ENCODE data around the gene OSGIN1.

OSGIN1 gene

GRCh38 chr16:83977056-83977815 lies 24.2 kb downstream of the OSGIN1 start:
- no peak overlapping the region for H3K27ac Mint-ChIP-seq
- peaks cover 2% of the 10 kb centered on the region for H3K27me3 Mint-ChIP-seq
- DNase-seq (no peak), ATAC-seq (no peak)
- H3K4me1 Mint-ChIP-seq, result no peaks in the 10 kb centered on the region
- H3K4me3 Mint-ChIP-seq, result no peak overlapping the region
- H3K36me3 Mint-ChIP-seq (ENCODE audit: low read depth), result no peaks in the 10 kb centered on the region
- peaks cover 5% of the 10 kb centered on the region for H3K9me3 Mint-ChIP-seq

DNA sequence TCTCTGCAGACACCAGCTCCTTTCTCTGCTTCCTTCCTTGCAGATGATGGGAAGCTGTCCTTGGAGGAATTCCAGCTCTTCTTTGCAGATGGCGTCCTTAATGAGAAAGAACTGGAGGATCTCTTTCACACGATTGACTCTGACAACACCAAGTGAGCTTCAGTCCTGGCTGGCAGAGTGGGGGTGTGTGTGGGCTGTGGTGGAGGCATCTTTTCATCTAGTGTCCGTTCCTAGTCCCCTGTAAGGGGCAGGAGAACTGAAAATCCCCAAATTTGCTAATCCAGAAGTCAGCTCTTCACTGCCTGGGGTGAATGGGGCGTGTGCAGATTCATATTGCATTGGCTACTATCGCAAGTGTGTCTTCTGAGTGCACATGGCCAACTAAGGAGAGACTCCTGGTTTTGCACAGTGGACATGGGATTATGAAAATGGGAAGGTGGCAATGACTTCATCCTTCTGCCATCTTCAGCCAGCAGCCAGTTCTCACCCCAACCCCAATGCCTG lies 25.4 kb downstream of the OSGIN1 start:
- Mint-ChIP-seq H3K4me3 (no peak overlapping the region), H3K27me3 (peaks cover 2% of the 10 kb centered on the region), H3K9me3 (peaks cover 5% of the 10 kb centered on the region), H3K36me3 (ENCODE audit: low read depth) (no peaks in the 10 kb centered on the region), H3K4me1 (no peaks in the 10 kb centered on the region), H3K27ac (no peak overlapping the region)
- ATAC-seq, result no peak
- DNase-seq, result no peak

- H3K4me1 Mint-ChIP-seq, result no peaks in the 10 kb centered on the region
- H3K36me3 Mint-ChIP-seq (ENCODE audit: low read depth), result no peaks in the 10 kb centered on the region
- ATAC-seq, result no peak
- peaks cover 5% of the 10 kb centered on the region for H3K9me3 Mint-ChIP-seq
- DNase-seq, result no peak
- no peak overlapping the region for H3K27ac Mint-ChIP-seq
- no peak overlapping the region for H3K4me3 Mint-ChIP-seq
- peaks cover 2% of the 10 kb centered on the region for H3K27me3 Mint-ChIP-seq
Observed at GRCh38 chr16:83979441-83979840, 26.4 kb downstream of the OSGIN1 start.

- no peaks in the 10 kb centered on the region for H3K27me3 Mint-ChIP-seq
- no peak overlapping the region for H3K27ac Mint-ChIP-seq
- no peaks in the 10 kb centered on the region for H3K36me3 Mint-ChIP-seq (ENCODE audit: low read depth)
- ATAC-seq (peak; percentile 20), DNase-seq (no peak)
- peaks cover 5% of the 10 kb centered on the region for H3K9me3 Mint-ChIP-seq
- H3K4me1 Mint-ChIP-seq, result no peaks in the 10 kb centered on the region
- H3K4me3 Mint-ChIP-seq, result no peak overlapping the region
Observed at GRCh38 chr16:83980794-83981193, 27.8 kb downstream of the OSGIN1 start.

- Mint-ChIP-seq H3K4me3 (no peak overlapping the region), H3K27ac (no peak overlapping the region), H3K4me1 (no peaks in the 10 kb centered on the region), H3K27me3 (peaks cover 4% of the 10 kb centered on the region), H3K9me3 (peaks cover 5% of the 10 kb centered on the region), H3K36me3 (ENCODE audit: low read depth) (no peaks in the 10 kb centered on the region)
- DNase-seq (no peak), ATAC-seq (no peak)
Observed at GRCh38 chr16:83981799-83982198, 28.8 kb downstream of the OSGIN1 start.

GRCh38 chr16:83983491-83983890 lies 30.5 kb downstream of the OSGIN1 start:
- Mint-ChIP-seq H3K36me3 (ENCODE audit: low read depth) (no peaks in the 10 kb centered on the region), H3K9me3 (peaks cover 5% of the 10 kb centered on the region)

GRCh38 chr16:83989300-83989699 lies 36.3 kb downstream of the OSGIN1 start:
- Mint-ChIP-seq H3K27me3 (peaks cover 33% of the 10 kb centered on the region), H3K4me3 (no peak overlapping the region), H3K4me1 (no peaks in the 10 kb centered on the region)

More at GRCh38 chr16:83983491-83983890, 30.5 kb downstream of the OSGIN1 start:
- no peak overlapping the region for H3K27ac Mint-ChIP-seq
- H3K4me1 Mint-ChIP-seq, result no peaks in the 10 kb centered on the region
- ATAC-seq, result no peak
- H3K27me3 Mint-ChIP-seq, result peaks cover 5% of the 10 kb centered on the region
- no peak overlapping the region for H3K4me3 Mint-ChIP-seq
- no peak for DNase-seq

GRCh38 chr16:83990492-83990891 lies 37.5 kb downstream of the OSGIN1 start:
- ATAC-seq (no peak), DNase-seq (no peak)
- Mint-ChIP-seq H3K9me3 (no peaks in the 10 kb centered on the region), H3K27ac (no peak overlapping the region), H3K36me3 (ENCODE audit: low read depth) (no peaks in the 10 kb centered on the region), H3K27me3 (peaks cover 41% of the 10 kb centered on the region), H3K4me1 (no peaks in the 10 kb centered on the region), H3K4me3 (no peak overlapping the region)

More at GRCh38 chr16:83989300-83989699, 36.3 kb downstream of the OSGIN1 start:
- DNase-seq, result no peak
- no peak overlapping the region for H3K27ac Mint-ChIP-seq
- ATAC-seq, result no peak
- no peaks in the 10 kb centered on the region for H3K36me3 Mint-ChIP-seq (ENCODE audit: low read depth)
- no peaks in the 10 kb centered on the region for H3K9me3 Mint-ChIP-seq

- H3K27ac Mint-ChIP-seq, result no peak overlapping the region
- ATAC-seq, result no peak
- no peak for DNase-seq
- no peak overlapping the region for H3K4me3 Mint-ChIP-seq
- peaks cover 45% of the 10 kb centered on the region for H3K27me3 Mint-ChIP-seq
- H3K9me3 Mint-ChIP-seq, result no peaks in the 10 kb centered on the region
- no peaks in the 10 kb centered on the region for H3K36me3 Mint-ChIP-seq (ENCODE audit: low read depth)
- H3K4me1 Mint-ChIP-seq, result no peaks in the 10 kb centered on the region
Observed at GRCh38 chr16:83992624-83993023, 39.6 kb downstream of the OSGIN1 start.

DNA sequence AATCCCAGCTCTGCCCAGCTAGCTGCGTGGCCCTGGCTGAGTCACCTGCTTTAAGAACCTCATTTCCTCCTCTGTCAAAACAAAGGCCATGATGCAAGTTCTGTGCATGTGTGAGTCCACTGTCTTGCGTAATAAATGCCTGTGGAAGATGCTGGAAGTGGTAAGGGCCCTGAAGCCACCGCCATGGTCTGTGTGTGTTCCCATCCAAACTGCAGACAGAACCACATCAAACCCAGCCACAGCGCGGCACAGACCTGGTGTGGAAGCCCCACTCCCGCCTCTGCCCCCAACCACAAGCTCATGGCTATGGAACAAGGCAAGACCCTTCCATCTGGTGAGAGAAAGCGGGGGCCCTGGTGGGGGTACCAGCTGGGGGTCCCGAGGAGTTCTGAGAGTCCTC lies 41.0 kb downstream of the OSGIN1 start:
- no peaks in the 10 kb centered on the region for H3K36me3 Mint-ChIP-seq (ENCODE audit: low read depth)
- no peaks in the 10 kb centered on the region for H3K4me1 Mint-ChIP-seq
- no peak overlapping the region for H3K27ac Mint-ChIP-seq
- H3K9me3 Mint-ChIP-seq, result no peaks in the 10 kb centered on the region
- no peak for DNase-seq
- no peak overlapping the region for H3K4me3 Mint-ChIP-seq
- ATAC-seq, result no peak
- peaks cover 42% of the 10 kb centered on the region for H3K27me3 Mint-ChIP-seq

DNA sequence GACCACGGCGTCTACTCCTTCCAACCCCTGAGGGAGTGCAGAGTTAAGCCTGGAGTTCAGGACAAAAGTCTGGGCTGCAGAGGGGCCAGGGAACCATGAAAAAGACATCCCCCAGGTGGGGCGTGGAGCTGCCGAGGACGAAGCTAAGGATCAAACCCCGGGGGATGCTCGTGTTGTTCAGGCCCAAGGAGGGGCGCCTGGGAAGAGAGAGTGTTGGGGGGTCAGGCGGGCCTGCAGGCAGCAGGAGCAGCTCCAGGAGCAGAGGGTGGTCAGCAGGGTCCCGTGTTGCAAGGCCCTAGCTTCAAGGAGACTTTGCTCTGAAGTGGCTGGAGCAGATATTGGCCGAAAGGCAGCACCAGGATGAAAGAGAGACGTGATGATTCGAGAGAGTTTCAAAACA lies 41.7 kb downstream of the OSGIN1 start:
- H3K27me3 Mint-ChIP-seq, result peaks cover 37% of the 10 kb centered on the region
- H3K9me3 Mint-ChIP-seq, result no peaks in the 10 kb centered on the region
- DNase-seq (no peak), ATAC-seq (no peak)
- no peak overlapping the region for H3K4me3 Mint-ChIP-seq
- no peaks in the 10 kb centered on the region for H3K4me1 Mint-ChIP-seq
- H3K27ac Mint-ChIP-seq, result no peak overlapping the region
- H3K36me3 Mint-ChIP-seq (ENCODE audit: low read depth), result no peaks in the 10 kb centered on the region

GRCh38 chr16:83995754-83996153 lies 42.7 kb downstream of the OSGIN1 start:
- DNase-seq (no peak), ATAC-seq (no peak)
- Mint-ChIP-seq H3K4me1 (no peaks in the 10 kb centered on the region), H3K4me3 (no peak overlapping the region), H3K27ac (no peak overlapping the region), H3K36me3 (ENCODE audit: low read depth) (no peaks in the 10 kb centered on the region), H3K9me3 (no peaks in the 10 kb centered on the region), H3K27me3 (peaks cover 31% of the 10 kb centered on the region)

- no peaks in the 10 kb centered on the region for H3K4me1 Mint-ChIP-seq
- H3K27me3 Mint-ChIP-seq, result peaks cover 27% of the 10 kb centered on the region
- ATAC-seq (no peak), DNase-seq (no peak)
- no peak overlapping the region for H3K27ac Mint-ChIP-seq
- H3K9me3 Mint-ChIP-seq, result no peaks in the 10 kb centered on the region
- H3K4me3 Mint-ChIP-seq, result no peak overlapping the region
- H3K36me3 Mint-ChIP-seq (ENCODE audit: low read depth), result no peaks in the 10 kb centered on the region
Observed at GRCh38 chr16:83996481-83997252, 43.6 kb downstream of the OSGIN1 start.

DNA sequence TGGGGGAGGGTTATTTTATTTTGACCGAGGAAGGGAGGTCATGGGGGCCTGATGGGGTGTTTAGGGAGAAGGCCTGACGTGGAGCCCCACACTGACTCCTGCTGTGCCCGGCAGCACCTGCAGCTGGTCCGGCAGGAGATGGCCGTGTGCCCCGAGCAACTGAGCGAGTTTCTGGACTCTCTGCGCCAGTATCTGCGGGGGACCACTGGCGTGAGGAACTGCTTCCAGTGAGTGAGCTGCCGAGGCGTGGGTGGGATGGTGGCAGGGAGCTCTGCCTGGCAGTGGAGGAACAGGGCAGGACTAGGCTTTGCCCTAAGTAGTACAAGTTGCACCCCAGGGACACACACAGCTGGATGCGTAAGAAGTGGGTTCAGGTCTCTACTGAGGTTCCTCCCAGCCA lies 45.1 kb downstream of the OSGIN1 start:
- Mint-ChIP-seq H3K4me1 (no peaks in the 10 kb centered on the region), H3K27ac (no peak overlapping the region), H3K27me3 (peaks cover 21% of the 10 kb centered on the region), H3K36me3 (ENCODE audit: low read depth) (no peaks in the 10 kb centered on the region), H3K4me3 (no peak overlapping the region), H3K9me3 (no peaks in the 10 kb centered on the region)
- no peak for ATAC-seq
- no peak for DNase-seq

GRCh38 chr16:84000989-84001642 lies 48.1 kb downstream of the OSGIN1 start:
- no peak overlapping the region for H3K4me3 Mint-ChIP-seq
- ATAC-seq (peak; percentile 11), DNase-seq (no peak)
- H3K36me3 Mint-ChIP-seq (ENCODE audit: low read depth), result no peaks in the 10 kb centered on the region
- H3K9me3 Mint-ChIP-seq, result no peaks in the 10 kb centered on the region
- no peak overlapping the region for H3K27ac Mint-ChIP-seq
- no peaks in the 10 kb centered on the region for H3K4me1 Mint-ChIP-seq
- H3K27me3 Mint-ChIP-seq, result peaks cover 5% of the 10 kb centered on the region

Data from activated naive CD8-positive, alpha-beta T cell treated with anti-CD3 and anti-CD28 coated beads, Interleukin-2, amount 50 U/mL, for 24 hours (primary cell).